IMR-90 (cell line): ENCODE data around the gene NR1D1.

Source experiments
- CTCF ChIP-seq: conservative IDR thresholded peaks from 2 replicates; pipeline ENCODE4 v1.5.1; 2012; ENCODE audit warnings: mild to moderate bottlenecking, low read depth, low read length, improper control_type of control experiment
- ELK1 ChIP-seq: fragments of 150-350 bp; IDR thresholded peaks from 2 replicates; pipeline ENCODE4 v1.6.1; 2016; ENCODE audit warnings: low read depth, mild to moderate bottlenecking, low read length, moderate library complexity, borderline replicate concordance
- FOS ChIP-seq: fragments of 150-350 bp; IDR thresholded peaks from 2 replicates; pipeline ENCODE4 v1.6.1; 2016; ENCODE audit warnings: low read depth, low read length
- MAZ ChIP-seq: IDR thresholded peaks from 2 replicates; pipeline ENCODE4 v1.6.1; 2012; ENCODE audit warnings: low read depth, mild to moderate bottlenecking, low read length, improper control_type of control experiment, moderate library complexity, borderline replicate concordance
- POLR2A ChIP-seq: IDR thresholded peaks from 2 replicates; pipeline ENCODE4 v1.6.1; 2012; ENCODE audit warnings: mild to moderate bottlenecking, low read depth, low read length
- RAD21 ChIP-seq: IDR thresholded peaks from 2 replicates; pipeline ENCODE4 v1.6.1; 2012; ENCODE audit warnings: low read length, improper control_type of control experiment
- RCOR1 ChIP-seq: IDR thresholded peaks from 2 replicates; pipeline ENCODE4 v1.6.1; 2012; ENCODE audit warnings: mild to moderate bottlenecking, low read length, improper control_type of control experiment; ENCODE audit not compliant: insufficient replicate concordance
- USF2 ChIP-seq: fragments of 150-350 bp; IDR thresholded peaks from 2 replicates; pipeline ENCODE4 v1.6.1; 2017; ENCODE audit warnings: mild to moderate bottlenecking, antibody characterized with exemption, low read length, low read depth

- TF ChIP-seq RAD21 (no peak), FOS (no peak), CTCF (no peak), RCOR1 (no peak), USF2 (no peak), MAZ (no peak), POLR2A (no peak), ELK1 (no peak)
These were observed 33.8 kb upstream of the NR1D1 start for GRCh38 chr17:40134184-40134583.
